HG03066 (cell line): ENCODE data around the gene GNAS.

Experiments used
- ATAC-seq: cut with Tn5 transposase; IDR thresholded peaks from one replicate; pipeline ENCODE4 v1.9.1; 2021; ENCODE audit warnings: low read depth; ENCODE audit not compliant: unreplicated experiment

GNAS gene

GRCh38 chr20:58851969-58852458, 502 bp upstream of the GNAS start:
- ATAC-seq = no peak

- no peak for ATAC-seq
Observed at GRCh38 chr20:58853466-58853865, 950 bp downstream of the GNAS start.

- ATAC-seq = no peak
Observed at GRCh38 chr20:58853976-58854637, 1.6 kb downstream of the GNAS start.

DNA sequence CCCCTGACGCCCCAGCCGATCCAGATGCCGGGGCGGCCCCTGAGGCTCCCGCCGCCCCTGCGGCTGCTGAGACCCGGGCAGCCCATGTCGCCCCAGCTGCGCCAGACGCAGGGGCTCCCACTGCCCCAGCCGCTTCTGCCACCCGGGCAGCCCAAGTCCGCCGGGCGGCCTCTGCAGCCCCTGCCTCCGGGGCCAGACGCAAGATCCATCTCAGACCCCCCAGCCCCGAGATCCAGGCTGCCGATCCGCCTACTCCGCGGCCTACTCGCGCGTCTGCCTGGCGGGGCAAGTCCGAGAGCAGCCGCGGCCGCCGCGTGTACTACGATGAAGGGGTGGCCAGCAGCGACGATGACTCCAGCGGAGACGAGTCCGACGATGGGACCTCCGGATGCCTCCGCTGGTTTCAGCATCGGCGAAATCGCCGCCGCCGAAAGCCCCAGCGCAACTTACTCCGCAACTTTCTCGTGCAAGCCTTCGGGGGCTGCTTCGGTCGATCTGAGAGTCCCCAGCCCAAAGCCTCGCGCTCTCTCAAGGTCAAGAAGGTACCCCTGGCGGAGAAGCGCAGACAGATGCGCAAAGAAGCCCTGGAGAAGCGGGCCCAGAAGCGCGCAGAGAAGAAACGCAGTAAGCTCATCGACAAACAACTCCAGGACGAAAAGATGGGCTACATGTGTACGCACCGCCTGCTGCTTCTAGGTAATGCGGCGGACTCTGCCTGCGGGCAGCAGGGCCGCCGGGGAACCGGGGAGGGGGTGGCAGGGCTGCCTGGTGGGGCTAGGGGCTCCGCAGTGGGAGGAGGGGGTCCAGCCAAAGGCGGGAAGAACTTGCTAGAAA, 2.3 kb downstream of the GNAS start:
- no peak for ATAC-seq

DNA sequence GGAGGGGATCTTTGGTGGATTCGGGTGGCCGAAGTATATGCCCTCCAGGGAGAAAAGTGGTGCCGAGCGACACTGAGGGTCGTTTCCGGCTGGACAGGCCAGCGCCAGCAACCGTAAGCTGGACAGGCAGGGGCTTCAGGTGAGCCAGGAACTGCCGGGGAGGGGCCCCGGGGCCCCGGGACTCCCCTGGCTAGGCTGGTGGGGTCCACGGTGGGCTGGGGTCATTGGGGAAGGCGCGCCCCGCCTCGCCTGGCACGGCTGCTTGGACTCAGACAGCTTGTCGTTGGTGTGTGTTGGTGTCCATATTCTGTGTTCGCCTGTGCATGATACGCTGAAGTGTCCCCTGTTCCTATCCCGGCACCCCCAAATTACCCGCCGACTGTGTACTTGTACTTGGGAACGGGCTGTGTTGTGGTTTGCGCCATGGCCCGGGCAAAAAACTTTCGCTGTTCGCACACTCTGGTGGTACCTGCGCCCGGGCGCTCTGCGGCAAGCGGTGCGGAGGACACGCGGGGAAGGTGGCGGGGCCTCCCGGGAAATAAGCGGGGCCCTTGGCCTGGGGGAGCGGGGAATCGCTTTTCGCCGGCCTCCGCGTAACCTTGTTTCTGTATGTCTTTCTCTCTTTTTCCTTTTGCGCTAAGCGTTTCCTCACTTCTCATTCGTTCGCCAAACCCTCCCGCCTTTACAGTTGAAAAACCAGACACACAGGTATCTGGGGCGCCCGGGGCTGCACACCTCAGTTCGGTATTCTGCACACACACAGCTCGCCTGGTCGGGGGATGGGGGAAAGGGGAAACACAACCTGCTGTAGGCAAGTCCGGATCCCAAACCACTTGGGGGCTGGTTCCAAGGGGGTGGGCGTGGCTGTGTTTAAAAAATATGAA, 3.2 kb downstream of the GNAS start:
- ATAC-seq = no peak

DNA sequence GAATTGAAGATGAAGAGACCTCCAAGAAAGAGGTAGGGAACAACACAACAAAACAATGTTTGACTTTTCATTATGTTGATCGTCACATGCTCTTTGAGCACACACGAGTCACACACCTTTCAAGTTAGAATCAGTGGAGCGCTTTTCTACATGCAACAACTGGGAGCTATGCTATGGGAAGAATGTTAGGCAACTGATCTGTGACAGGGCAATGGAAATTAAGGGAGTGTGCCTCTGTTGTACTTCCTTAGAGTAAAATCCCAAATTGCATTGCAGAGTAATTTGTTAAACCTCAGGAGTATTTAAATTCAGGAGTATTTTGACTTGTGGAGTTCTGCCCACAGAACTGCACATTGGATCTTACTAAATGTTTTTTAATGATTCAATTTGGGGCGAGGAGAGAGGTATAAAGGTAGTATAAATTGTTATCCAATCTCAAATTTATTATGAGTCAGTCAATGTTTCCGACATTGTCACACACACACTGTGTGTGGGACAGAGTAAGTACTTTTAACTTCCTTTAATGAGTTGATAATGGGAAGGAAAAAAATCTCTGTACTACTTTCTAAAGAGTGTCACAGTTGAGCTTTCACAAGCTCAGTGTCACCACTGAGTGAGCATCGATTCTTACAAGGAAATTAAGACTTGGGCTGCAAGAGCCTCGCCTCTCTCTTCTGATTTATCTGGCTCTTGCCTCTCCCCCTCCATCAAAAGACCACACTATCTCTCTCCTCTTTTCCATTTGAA, 10.7 kb downstream of the GNAS start:
- no peak for ATAC-seq

- no peak for ATAC-seq
Observed at GRCh38 chr20:58864346-58864745, 11.8 kb downstream of the GNAS start.

DNA sequence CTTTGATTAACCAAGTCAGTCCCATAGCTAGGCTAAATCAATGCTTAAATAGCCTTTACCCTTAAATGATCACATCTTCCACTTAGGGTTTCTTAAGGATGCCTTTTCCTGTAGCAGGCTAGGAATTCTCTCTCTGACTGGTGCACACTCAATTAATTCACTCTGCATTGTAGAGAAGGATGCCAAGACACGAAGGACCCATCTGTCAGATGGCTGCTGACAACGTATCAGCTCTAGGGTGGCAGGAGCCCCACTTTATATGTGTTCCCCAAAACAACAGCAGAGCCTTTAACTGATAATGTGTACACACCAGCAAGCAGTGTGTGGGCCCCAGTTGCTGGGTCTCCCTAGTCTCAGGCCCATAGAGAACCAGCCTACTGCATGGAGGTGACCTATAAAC, 13.3 kb downstream of the GNAS start:
- ATAC-seq = no peak

DNA sequence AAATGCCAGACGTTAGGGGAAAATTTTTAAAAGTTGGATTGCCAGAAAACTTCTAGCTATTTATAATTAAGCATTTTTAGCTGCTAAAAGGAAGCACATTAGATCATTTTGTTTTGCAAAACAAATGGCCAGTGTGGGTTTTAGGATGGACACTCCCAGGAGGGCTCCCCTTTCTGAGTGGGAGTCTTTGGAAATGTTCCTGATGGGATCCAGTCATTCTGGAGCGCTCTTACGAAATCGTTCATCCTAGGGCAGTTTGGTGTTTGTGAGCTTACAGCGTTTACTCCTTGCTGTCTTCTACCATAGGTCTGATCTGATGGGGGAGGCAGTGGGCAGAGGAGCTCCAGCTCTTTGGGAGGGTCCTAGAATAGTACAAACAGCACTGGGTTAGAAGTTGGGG, 14.7 kb downstream of the GNAS start:
- ATAC-seq = no peak

DNA sequence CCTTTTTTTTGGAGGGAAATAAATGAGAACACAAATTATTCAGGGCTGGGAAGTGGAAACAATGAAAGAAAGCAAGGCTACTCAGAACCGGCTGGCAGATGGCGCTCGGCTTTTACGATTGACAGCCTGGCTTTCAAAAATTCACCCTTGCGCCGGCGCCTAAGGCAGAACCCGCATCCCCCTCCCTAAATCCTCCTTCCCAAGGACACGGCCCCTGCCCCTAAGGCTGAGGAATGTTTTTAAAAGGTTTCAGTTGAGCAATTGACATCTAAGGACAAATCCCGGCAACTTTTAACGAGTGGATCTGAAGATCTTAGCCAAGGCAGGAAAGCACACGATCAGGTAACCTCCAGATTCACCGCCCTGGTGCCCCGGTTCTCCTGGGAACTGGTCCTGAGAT, 16.3 kb downstream of the GNAS start:
- no peak for ATAC-seq

DNA sequence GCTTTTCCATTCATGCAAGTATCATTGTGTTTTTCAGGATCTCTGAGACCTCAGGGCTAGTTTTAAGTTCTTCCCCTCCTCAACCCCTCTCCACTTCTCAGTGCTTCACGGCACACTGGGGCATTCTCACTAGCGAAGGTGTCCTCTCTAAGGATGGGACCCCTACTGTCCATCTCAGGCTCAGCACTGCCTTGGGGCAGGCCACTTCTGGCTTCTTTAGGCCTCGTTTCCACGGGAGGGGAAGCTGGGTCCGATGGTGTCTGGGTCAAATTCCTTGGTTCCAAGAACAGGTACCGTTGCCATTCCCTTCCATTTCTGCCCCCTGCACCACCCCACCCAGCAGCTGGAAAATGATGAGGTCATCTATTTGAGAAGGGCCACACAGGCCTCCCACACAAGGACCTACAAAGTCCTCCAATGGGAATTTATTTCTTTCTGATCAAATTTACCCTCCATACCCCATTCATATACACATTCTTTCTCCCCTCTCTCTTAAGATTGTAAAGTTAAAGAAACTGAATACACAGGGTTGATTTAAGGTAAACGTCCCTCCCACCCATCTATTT, 17.2 kb downstream of the GNAS start:
- no peak for ATAC-seq

- no peak for ATAC-seq
Observed at GRCh38 chr20:58870293-58871014, 17.9 kb downstream of the GNAS start.

DNA sequence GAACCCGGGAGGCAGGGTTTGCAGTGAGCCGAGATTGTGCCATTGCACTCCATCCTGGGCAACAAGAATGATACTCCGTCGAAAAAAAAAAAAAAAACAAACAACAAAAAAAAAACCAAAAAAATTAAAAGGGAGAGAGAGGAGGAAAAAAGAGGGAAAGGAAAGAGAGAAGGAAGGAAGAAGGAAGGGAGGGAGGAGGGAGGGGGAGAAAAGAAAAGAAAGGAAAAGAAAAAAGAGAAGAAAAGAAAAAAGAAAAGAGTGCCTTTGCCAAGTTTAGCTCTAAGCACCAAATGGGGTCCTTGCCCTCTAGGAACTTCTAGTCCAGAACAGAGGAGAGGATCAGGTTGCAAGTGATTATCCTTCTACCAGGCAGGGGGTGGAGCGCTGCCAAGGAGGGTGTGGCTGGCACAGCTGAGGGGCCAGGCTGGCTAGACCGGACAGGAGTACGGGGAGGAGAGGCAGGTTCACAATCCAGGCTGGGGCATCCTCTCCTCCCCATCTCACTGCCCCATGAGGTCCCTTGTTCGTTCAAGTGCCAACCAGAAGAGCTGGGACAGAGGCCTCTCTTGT, 19.1 kb downstream of the GNAS start:
- no peak for ATAC-seq

- no peak for ATAC-seq
Observed at GRCh38 chr20:58874469-58874868, 22.0 kb downstream of the GNAS start.

DNA sequence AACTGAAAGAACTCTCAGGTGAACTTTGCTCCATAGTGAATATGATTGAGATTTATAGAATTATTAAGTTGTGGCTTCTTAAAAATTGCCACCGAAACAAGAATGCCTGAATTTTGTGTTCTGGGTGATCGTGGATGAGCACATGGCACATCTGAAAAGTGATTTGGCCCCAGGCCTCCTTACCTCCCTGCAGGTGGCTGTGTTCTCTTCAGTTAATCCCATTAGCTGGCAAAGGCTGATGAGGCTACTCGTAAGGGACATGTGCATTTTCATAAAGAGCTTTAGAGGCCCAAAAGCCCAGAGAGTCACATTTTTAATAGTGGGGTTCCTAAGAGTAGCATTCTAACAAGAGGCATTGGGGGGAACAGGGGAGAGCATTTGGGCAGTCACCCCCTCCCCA, 22.6 kb downstream of the GNAS start:
- ATAC-seq = no peak

DNA sequence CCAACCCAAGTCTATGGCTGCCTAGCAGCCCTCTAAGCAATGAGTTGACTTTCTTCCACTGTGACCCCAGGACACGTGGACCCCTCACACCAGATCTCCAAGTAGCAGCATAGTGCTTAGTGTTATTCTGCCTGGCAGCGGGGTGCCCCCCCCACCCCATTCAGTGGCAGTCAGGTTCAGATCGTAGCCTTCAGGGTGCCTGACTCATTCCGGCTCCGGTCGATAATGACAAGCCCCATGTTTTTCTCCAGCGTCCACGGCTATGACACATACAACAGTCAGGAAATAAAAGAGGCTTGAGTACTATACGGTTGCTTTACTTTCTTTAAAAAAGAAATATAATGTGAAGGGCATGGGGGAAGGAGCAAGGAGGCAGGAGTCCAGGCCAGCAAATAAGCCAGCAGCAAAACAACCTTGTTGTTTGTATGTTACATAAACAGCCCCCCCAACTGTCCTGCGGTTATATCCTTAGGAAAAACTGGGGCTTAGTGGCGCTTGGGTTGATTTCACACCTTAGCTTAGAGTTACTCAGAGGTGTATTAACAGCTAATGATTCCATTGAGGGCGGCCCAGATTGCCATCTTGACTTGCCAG, 23.1 kb downstream of the GNAS start:
- ATAC-seq = no peak

GRCh38 chr20:58876437-58876836, 23.9 kb downstream of the GNAS start:
- ATAC-seq = no peak

DNA sequence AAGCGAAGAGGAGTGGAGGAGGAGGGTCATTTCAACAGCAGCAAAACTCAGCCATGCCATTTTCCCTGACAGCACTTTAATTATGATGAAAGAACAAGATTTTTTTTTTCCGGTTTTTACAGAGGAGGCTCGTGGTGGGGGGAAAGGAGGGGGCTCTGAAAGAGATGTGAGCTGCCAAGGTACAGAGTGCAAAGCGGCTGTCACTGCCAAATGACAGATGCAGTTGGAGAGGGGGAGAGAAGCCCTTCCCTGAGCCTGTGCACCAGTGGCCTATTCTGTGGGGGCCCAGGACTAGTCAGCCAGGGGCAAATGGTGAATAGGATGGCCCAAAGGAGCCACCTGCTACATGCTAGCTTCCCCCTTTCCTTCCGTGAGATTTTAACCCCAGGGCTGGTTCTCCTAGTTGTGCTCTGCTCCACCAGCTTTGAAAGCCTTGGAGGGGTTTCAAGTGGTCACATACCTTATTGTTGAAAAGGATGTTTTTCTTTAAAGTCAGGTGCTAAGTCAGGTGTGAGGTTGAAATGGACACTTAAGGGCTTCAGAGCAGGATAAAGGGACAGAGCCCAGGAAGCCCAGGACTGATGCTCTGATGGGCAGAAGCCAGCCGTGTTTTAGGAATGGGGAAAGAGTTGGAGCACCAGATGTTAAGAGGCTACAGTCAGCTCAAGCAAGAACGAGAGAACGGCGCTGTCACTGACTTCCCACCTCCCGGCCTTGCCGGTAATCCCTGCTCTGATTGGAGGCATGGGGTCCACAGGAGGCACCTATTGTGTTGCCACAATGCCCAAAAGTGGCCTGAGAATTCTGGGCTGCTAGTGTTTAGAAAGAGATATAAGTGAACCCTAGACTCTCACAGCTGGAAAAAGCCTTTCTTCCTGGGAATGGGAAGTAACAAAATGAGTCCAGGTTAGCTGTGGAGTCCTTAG, 24.8 kb downstream of the GNAS start:
- no peak for ATAC-seq
